Stimulated activated CD4-positive, alpha-beta T cell treated with anti-CD3 and anti-CD28 coated beads, TNF-alpha, amount 100 ng/mL, for 1 hour (primary cell): ENCODE data around the gene GSS.

Experiments used
- DNase-seq, 3 donors: peaks; one replicate each; pipeline ENCODE4 v3.0.0-alpha.2; 2020; ENCODE audit warnings: low read depth in 3 of 3, low spot score in 1 of 3

GSS gene

DNA sequence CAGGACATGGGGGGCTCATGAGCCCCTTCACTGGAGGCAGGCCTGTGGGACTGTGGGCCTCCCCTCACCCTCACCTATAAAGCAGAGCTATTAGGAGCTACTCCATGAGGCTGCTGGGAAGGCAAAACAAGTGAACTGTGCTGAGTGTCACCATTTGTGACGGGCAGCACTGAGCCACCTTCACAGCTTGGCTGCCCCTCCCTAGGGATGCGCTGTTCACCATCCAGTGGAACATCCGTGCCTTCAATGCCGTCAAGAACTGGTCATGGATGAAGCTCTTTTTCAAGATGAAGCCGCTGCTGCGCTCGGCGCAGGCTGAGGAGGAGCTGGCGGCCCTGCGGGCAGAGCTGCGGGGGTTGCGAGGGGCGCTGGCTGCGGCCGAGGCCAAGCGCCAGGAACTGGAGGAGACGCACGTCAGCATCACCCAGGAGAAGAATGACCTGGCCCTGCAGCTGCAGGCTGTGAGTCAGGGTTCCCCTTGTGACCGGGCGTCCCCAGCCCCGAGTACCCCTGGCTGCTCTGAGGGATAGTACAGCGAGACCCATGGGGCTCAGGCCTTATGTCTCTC, 38.4 kb upstream of the GSS start:
- no peak for DNase-seq

DNA sequence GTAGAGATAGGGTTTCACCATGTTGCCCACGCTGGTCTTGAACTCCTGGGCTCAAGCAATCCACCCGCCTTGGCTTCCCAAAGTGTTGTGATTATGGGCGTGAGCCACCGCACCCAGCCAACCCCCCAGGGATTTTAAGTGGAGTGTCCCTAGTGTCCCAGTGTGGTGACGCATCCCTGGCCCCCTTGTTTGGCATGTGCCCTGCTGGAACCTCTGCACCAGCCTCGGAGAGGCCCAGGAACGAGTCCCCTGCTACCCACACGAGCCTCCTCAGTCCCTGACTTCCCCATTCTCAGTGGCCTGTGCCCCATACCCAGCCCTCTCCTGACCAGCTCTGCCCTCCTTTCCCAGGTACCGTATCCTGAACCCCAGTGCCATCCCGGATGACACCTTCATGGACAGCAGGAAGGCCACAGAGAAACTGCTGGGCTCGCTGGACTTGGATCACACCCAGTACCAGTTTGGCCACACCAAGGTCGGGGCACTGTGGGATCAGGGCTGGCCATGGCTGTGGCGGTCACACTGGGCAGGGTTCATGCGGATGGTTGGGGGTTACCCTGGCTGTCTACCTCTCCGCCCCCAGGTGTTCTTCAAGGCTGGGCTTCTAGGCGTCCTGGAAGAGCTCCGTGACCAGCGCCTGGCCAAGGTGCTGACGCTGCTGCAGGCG, 37.3 kb upstream of the GSS start:
- DNase-seq: no peak

GRCh38 chr20:34990661-34991214, 35.1 kb upstream of the GSS start:
- DNase-seq: no peak

DNA sequence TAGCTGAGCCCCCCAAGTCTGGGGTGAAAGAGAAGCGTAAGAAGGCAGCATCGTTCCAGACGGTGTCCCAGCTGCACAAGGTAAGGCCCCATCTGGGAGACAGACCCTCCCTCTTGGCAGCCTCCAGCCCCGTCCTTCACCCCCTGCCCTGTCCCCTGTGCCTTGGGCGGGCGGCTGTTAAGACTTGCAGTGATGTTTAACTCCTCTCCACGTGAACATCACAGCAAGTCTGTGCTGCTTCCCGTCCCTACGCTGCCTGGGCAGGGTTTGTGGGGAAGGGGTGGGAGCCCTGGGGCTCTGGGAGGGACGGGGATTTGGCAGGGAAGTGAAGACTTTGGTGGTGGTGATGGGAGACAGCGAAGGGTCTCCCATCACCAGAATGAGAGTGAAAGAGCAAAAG, 34.6 kb upstream of the GSS start:
- no peak for DNase-seq

GRCh38 chr20:34989670-34990069, 34.1 kb upstream of the GSS start:
- DNase-seq: no peak

GRCh38 chr20:34989118-34989517, 33.5 kb upstream of the GSS start:
- no peak for DNase-seq

DNA sequence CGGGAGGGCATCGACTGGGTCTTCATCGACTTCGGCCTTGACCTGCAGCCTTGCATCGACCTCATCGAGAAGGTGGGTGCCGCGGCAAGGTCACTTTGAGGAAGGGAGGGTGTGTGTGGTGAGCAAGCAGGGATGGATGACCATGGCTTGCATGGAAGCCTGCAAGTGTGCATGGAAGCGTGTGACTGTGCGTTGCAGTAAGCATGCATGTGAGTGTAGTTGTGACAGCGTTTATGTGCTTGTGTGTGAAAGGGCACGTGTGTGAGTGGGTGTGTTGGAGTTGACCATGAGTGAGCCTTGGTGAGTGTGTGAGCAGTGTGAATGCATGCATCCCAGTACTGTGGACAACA, 32.6 kb upstream of the GSS start:
- DNase-seq: no peak

GRCh38 chr20:34987288-34988190, 31.9 kb upstream of the GSS start:
- no peak for DNase-seq

- no peak for DNase-seq
Observed at GRCh38 chr20:34986311-34987287, 31.0 kb upstream of the GSS start.

DNA sequence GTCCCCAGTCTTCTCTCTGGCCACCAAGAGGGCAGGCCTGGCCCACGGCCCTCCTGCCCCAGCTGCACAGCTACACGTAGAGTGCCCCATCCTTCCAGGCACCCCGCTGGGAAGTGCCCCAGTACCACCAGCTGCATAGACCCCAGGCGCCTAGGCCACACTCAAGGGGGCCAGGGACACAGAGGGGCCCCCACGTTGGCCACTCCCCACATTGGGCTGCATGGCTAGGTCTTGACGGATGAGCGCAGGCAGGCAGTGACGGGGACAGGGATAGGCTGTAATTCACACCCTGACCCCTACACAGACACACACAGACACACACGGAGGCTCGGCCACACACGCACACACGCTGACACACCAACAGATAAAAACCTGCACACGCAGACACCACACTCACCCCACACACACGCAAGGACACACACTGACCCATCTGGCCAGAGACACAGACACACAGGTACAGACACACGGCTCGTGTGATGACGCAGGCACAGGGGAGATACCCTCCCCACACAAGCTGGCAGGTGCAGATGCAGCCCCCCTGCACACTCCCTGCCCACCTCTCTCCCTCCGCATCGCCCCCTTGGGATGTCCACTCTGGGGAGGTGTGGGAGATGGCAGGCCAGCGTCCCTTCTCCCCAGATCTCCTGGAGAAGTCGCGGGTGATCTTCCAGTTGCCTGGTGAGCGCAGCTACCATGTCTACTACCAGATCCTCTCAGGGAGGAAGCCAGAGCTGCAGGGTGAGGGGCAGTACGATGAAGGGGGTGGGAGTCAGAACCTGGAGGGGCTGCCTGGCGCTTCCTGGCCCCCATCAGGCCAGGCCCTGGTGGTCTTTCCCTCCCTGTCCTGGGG, 30.1 kb upstream of the GSS start:
- DNase-seq: no peak

DNA sequence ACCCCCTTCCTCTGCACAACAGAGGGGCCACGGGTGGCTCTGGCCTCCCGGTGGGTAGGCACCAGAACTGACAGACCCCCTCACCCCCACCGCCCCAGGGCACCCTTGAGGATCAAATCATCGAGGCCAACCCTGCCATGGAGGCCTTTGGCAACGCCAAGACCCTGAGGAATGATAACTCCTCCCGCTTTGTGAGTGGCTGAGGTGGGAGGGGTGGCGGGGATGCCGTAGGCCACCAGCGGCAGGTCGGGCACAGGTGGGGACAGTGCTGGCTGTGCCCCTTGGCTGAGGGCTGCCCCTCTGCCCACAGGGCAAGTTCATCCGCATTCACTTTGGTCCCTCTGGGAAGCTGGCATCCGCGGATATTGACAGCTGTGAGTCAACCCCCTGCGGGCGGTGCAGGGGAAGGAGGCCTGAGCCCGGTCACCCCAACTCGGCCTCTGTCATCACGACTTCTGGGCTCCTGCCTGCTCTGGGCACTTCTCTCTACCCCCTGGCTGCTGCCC, 29.2 kb upstream of the GSS start:
- DNase-seq: no peak

DNA sequence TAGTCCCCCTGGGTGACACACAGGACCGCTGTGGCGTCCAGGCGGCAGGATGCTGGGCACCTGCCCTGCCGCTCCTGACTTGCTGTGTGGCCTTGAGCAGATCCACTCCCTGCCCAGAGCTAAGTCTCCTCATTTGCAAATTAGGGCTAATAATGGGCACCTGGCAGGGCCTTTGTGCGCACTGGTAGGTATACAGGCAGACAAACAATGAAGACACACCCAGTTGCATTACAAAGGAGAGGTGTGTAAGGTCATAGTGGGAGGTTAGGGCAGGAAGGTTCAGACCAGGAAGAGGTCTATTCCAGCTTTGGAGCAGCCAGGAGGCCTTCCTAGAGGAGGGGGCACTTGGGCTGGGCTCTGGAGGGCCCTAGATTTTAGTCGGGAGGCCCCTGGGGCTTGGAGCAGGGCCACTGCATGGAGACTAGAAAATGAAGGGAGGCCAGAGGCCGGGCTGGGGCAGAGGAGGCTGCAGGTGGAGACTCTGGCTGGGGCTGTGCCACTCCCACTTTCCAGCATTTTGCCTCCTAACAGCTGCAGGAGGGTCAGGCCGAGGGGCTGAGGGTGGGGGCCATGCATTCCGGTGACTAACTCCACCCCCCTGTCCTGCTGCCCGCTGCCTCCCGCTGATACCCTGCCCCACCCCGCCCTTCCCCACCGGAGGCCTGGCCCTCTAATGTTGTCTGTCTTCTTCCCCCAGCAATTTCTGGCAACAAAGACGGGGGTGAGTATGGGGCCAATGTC, 28.6 kb upstream of the GSS start:
- no peak for DNase-seq

DNA sequence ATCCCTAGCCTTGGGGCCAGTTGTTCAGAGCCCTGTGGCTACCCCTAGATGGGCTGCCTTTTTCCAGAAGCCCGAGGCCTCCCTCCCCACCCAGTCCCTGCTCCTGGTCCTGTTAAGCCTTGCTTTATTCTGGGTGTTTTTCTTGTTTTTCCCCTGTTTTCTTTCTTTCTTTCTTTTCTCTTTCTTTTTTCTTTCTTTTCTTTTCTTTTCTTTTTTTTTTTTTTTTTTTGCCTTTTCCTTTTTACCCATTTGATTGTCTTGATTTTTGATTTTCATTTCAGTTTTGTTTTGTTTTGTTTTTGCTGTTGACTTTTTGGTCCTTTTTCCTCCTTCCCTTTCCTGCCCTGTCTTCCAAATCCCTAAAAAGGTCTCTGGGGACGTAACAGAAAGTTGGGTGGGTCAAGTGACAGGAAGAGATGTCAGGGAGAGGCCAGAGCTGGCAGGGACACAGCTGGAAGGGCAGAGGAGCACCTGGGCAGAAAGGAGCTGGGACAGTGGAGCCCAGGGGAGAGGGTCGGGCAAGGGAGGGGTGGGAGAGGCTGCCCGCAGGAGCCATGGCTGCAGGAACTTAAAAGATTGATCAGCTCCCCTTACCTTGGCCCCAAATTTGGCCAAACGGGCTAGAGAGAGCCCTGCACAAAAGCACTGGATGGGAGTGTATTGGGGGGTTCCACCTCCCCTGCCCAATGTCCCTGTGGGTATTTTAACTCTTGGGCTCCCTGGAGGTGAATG, 27.6 kb upstream of the GSS start:
- DNase-seq: no peak

DNA sequence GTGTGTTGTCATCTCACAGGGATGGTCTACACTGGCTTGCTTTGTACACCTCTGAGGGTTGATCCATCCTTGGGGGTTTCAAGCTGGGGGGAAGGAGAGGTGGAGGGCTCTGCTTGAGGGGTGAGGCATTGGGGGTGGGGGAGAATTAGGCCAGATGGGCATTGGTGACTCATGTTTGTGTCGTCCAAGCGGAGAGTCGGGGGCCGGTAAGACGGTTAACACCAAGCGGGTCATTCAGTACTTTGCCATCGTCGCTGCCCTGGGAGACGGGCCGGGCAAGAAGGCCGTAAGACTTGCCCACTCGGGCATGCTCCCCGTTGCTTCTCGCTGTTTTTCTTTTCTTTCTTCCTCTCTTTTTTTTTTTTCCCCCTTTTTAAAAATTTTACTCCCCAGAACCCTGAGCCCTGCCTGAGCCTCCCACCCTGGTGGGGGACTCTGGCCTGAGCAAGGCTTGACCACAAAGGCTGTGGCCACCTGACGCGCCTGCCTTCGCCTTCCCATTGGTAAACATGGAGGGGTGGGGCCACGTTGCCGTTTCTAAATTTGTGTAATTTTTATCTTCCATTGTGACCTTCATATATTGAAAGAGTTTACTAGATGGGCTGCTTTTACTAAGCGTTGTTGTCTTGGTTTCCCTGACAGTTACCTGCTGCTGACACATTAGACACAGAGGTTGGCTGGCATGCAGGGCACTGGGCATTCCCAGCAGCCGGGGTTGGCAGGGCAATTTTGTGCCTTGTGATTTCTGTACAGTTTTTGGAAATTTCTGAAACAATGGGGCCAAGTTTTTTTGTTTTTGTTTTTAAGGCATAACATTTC, 26.9 kb upstream of the GSS start:
- DNase-seq: no peak

- DNase-seq: no peak
Observed at GRCh38 chr20:34980543-34981233, 25.1 kb upstream of the GSS start.

- no peak for DNase-seq
Observed at GRCh38 chr20:34979366-34980153, 24.0 kb upstream of the GSS start.
